WERI-Rb-1 (cell line): Measurements from ENCODE around the gene SDR42E2.

Experiments
- DNase-seq: peaks from one replicate; pipeline ENCODE4 v3.0.0-alpha.2; 2020
- H3K27ac ChIP-seq: fragments of 250-450 bp; sonication (Bioruptor Pico); 2 replicates; pipeline ENCODE4 v1.5.1; 2020; ENCODE audit warnings: mild to moderate bottlenecking, moderate library complexity
- H3K27me3 ChIP-seq: fragments of 250-450 bp; sonication (Bioruptor Pico); 2 replicates; pipeline ENCODE4 v1.5.1; 2021; ENCODE audit warnings: mild to moderate bottlenecking, low read depth, moderate library complexity; ENCODE audit not compliant: insufficient read depth, severe bottlenecking
- H3K36me3 ChIP-seq: fragments of 250-450 bp; sonication (Bioruptor Pico); 2 replicates; pipeline ENCODE4 v1.5.1; 2020; ENCODE audit warnings: mild to moderate bottlenecking, moderate library complexity
- H3K4me3 ChIP-seq: 2 replicates; pipeline ENCODE4 v1.5.1; 2011; ENCODE audit warnings: low read depth, mild to moderate bottlenecking, control low read depth, low read length
- H3K9me3 ChIP-seq: fragments of 250-450 bp; sonication (Bioruptor Pico); 2 replicates; pipeline ENCODE4 v1.5.1; 2021; ENCODE audit warnings: mild to moderate bottlenecking, moderate library complexity; ENCODE audit not compliant: severe bottlenecking
- CTCF ChIP-seq: IDR thresholded peaks from 2 replicates; pipeline ENCODE4 v1.5.1; 2011; ENCODE audit warnings: low read depth, mild to moderate bottlenecking, control low read depth, inconsistent platforms, low read length

The SDR42E2 gene

DNA sequence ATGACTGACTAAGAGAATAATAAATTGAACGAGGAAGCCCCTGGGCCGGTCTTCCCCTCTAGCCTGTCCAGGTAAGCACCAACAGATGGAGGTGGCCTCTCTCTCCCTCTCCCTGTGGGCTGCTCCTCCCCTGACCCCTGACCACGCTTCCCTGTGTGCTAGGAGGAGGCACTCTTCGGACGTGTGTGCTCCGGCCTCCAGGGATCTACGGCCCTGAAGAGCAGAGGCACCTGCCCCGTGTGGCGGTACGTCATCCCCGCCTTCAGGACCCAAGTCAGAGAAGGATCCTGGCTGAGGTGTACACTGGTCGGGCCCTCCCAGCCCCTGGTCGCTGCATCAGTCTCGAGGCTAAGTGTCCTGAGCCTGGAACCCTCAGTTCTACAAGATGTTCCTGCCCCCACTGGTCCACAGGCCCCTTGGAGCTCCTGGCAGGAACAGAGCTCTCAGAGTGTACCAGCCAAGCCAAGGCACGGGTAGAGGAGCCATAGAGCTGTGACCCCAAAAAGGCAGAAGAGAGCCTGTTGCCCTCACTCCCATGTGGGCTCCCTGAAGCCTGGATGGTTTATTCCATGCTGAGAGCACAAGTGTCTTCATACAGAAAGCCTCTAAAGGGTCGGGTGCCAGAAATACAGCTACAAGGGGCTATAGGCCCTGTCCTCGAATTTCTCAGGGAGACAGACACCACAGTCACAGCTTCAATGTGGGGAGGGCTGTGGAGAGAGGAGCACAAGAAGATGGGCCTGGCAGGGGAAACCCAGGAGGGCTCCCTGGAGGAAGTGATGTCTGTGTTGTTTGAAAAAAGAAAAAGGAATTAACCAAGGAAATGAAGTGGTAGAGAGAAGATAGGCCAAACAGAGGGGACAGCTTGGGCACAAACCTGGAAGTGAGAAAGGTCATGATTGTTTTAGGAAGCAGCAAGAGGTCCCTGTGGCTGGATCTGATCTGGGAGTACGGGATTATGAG, 15.9 kb downstream of the SDR42E2 start:
- Histone ChIP-seq H3K4me3 (no peak overlapping the region), H3K9me3 (no peaks in the 10 kb centered on the region), H3K27me3 (no peaks in the 10 kb centered on the region), H3K36me3 (no peaks in the 10 kb centered on the region), H3K27ac (no peak overlapping the region)
- no peak for TF ChIP-seq CTCF
- DNase-seq = no peak

- DNase-seq = no peak
- Histone ChIP-seq H3K27me3 (no peaks in the 10 kb centered on the region), H3K4me3 (no peak overlapping the region), H3K9me3 (no peaks in the 10 kb centered on the region), H3K27ac (no peak overlapping the region), H3K36me3 (no peaks in the 10 kb centered on the region)
- no peak for TF ChIP-seq CTCF
Measured at GRCh38 chr16:22181426-22181825, 19.1 kb downstream of the SDR42E2 start.

DNA sequence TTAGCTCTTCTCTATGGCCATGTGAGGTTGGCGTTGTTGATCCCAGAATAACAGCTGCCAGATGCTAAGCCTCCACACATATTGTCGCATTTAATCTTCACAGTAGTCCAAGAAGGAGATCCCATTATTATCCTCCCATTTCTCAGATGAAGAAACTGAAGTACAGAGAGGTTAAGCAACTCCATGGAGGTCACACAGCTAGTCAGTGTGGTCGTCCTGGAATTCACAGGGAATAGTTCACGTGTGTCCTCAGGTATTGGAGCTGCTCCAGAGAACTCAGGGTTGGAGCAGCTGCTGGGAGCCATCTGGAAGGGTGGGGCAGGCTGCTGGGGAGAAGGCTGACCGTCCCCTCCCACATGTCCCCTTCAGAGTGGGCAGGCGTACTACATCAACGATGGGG, 19.5 kb downstream of the SDR42E2 start:
- no peaks in the 10 kb centered on the region for H3K27me3 ChIP-seq
- no peaks in the 10 kb centered on the region for H3K36me3 ChIP-seq
- H3K4me3 ChIP-seq = no peak overlapping the region
- no peak overlapping the region for H3K27ac ChIP-seq
- H3K9me3 ChIP-seq = no peaks in the 10 kb centered on the region
- TF ChIP-seq CTCF = no peak
- no peak for DNase-seq

GRCh38 chr16:22183335-22183734, 21.0 kb downstream of the SDR42E2 start:
- TF ChIP-seq CTCF = no peak
- Histone ChIP-seq H3K27me3 (no peaks in the 10 kb centered on the region), H3K36me3 (no peaks in the 10 kb centered on the region), H3K9me3 (no peaks in the 10 kb centered on the region), H3K4me3 (no peak overlapping the region), H3K27ac (no peak overlapping the region)
- no peak for DNase-seq

DNA sequence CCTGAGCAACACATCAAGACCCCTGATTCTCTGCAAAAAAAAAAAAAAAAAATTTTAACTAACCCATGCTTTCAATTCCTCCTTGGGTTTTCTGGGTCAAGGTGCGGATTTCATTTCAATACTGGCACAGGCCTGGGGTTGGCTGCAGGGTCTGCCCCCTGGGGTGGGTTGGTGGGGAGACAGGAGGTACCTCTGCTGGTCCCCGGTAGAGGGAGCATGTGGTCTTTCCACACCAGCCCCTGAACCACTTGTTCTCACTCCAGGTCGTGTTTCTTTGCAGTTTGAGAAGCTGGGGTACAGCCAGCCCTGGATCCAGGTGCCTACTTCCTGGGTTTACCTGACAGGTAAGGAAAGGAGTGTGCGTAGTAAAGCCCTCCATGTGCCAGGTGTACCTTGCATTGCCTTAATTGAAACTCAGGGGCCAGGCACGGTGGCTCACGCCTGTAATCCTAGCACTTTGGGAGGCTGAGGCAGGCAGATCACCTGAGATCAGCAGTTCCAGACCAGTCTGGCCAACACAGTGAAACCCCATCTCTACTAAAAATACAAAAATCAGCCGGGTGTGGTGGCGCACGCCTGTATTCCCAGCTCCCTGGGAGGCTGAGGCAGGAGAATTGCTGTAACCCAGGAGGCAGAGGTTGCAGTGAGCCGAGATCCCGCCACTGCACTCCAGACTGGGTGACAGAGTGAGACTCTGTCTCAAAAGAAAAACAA, 21.8 kb downstream of the SDR42E2 start:
- no peaks in the 10 kb centered on the region for H3K36me3 ChIP-seq
- H3K9me3 ChIP-seq = no peaks in the 10 kb centered on the region
- no peak for DNase-seq
- H3K27me3 ChIP-seq = no peaks in the 10 kb centered on the region
- no peak overlapping the region for H3K4me3 ChIP-seq
- no peak overlapping the region for H3K27ac ChIP-seq
- peak; percentile 77 for TF ChIP-seq CTCF
